GM19238 (cell line): ENCODE results near the gene RAB6B.

Source experiments
- DNase-seq: peaks from one replicate; pipeline ENCODE4 v3.0.0; 2011; ENCODE audit warnings: low spot score; ENCODE audit not compliant: insufficient read length

Gene RAB6B

GRCh38 chr3:133775835-133776234, 119.8 kb downstream of the RAB6B start:
- no peak for DNase-seq

GRCh38 chr3:133775309-133775708, 120.4 kb downstream of the RAB6B start:
- DNase-seq: no peak
